ENCODE data around the gene CFAP57.
"Not testable (repeated sequence)": the region's sequence is repeated elsewhere in the genome, so short reads cannot be mapped to it uniquely, and the experiment has no call there.

DNA sequence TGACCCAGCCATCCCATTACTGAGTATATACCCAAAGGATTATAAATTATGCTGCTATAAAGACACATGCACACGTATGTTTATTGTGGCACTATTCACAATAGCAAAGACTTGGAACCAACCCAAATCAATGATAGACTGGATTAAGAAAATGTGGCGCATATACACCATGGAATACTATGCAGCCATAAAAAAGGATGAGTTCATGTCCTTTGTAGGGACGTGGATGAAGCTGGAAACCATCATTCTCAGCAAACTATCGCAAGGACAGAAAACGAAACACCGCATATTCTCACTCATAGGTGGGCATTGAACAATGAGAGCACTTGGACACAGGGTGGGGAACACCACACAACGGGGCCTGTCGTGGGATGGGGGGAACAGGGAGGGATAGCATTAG, 36.1 kb downstream of the CFAP57 start:
- TF ChIP-seq, protein P1, sequence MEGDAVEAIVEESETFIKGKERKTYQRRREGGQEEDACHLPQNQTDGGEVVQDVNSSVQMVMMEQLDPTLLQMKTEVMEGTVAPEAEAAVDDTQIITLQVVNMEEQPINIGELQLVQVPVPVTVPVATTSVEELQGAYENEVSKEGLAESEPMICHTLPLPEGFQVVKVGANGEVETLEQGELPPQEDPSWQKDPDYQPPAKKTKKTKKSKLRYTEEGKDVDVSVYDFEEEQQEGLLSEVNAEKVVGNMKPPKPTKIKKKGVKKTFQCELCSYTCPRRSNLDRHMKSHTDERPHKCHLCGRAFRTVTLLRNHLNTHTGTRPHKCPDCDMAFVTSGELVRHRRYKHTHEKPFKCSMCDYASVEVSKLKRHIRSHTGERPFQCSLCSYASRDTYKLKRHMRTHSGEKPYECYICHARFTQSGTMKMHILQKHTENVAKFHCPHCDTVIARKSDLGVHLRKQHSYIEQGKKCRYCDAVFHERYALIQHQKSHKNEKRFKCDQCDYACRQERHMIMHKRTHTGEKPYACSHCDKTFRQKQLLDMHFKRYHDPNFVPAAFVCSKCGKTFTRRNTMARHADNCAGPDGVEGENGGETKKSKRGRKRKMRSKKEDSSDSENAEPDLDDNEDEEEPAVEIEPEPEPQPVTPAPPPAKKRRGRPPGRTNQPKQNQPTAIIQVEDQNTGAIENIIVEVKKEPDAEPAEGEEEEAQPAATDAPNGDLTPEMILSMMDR (conservative IDR thresholded peaks at IDR 0.05): not testable (repeated sequence)
- TF ChIP-seq EZH2 (IDR thresholded peaks at IDR 0.05; ENCODE audit: low read depth): not testable (repeated sequence)
